ENCODE data around the gene RBM39.
A peak's percentile ranks its signal among the peaks of the same experiment; 100 is the strongest.
"Not testable (repeated sequence)": the region's sequence is repeated elsewhere in the genome, so short reads cannot be mapped to it uniquely, and the experiment has no call there.

RBM39 gene

GRCh38 chr20:35750611-35751010 is 8.6 kb upstream of the RBM39 start:
- DNase-seq (ENCODE audit: low spot score) = no peak

- not testable (repeated sequence) for DNase-seq (ENCODE audit: low spot score)
These were observed 2.4 kb upstream of the RBM39 start for GRCh38 chr20:35744492-35744841.

GRCh38 chr20:35743693-35744491 is 1.8 kb upstream of the RBM39 start:
- DNase-seq (ENCODE audit: low spot score) = peak; percentile 65

GRCh38 chr20:35742741-35743523 is 872 bp upstream of the RBM39 start:
- peak; percentile 68 for DNase-seq (ENCODE audit: low spot score)

- DNase-seq (ENCODE audit: low spot score) = peak; percentile 32
These were observed 2.5 kb downstream of the RBM39 start for GRCh38 chr20:35739294-35740163.

GRCh38 chr20:35738410-35739179 is 3.5 kb downstream of the RBM39 start:
- no peak for DNase-seq (ENCODE audit: low spot score)

- DNase-seq (ENCODE audit: low spot score) = no peak
These were observed 4.2 kb downstream of the RBM39 start for GRCh38 chr20:35737865-35738333.

- DNase-seq (ENCODE audit: low spot score) = no peak
These were observed 6.1 kb downstream of the RBM39 start for GRCh38 chr20:35735826-35736470.

- DNase-seq (ENCODE audit: low spot score) = no peak
These were observed 7.0 kb downstream of the RBM39 start for GRCh38 chr20:35734777-35735649.

- DNase-seq (ENCODE audit: low spot score) = no peak
These were observed 7.7 kb downstream of the RBM39 start for GRCh38 chr20:35734374-35734773.

GRCh38 chr20:35732644-35732982 is 9.4 kb downstream of the RBM39 start:
- no peak for DNase-seq (ENCODE audit: low spot score)

- DNase-seq (ENCODE audit: low spot score) = no peak
These were observed 10.0 kb downstream of the RBM39 start for GRCh38 chr20:35731862-35732643.

GRCh38 chr20:35731469-35731788 is 10.6 kb downstream of the RBM39 start:
- DNase-seq (ENCODE audit: low spot score) = no peak

- no peak for DNase-seq (ENCODE audit: low spot score)
These were observed 11.2 kb downstream of the RBM39 start for GRCh38 chr20:35730583-35731468.

- no peak for DNase-seq (ENCODE audit: low spot score)
These were observed 12.1 kb downstream of the RBM39 start for GRCh38 chr20:35729836-35730582.

- no peak for DNase-seq (ENCODE audit: low spot score)
These were observed 12.7 kb downstream of the RBM39 start for GRCh38 chr20:35729283-35729807.

Data from pons (tissue), 1 donor.